Testis (tissue), 3 donors: Measurements from ENCODE around the gene GFPT1. TPM values are rescaled to one million over a fixed set of nuclear protein-coding genes. Genes with fewer than 3 reads are reported as not detected.

Experiments
- DNase-seq: peaks from one replicate; pipeline ENCODE4 v3.0.0-alpha.2; 2019
- H3K27ac ChIP-seq, 2 donors: fragments of 200-600 bp; sonication (generic); one replicate each; pipeline ENCODE4 v1.5.1; 2019
- H3K27me3 ChIP-seq: fragments of 200-600 bp; sonication (generic); one replicate; pipeline ENCODE4 v1.5.1; 2019
- H3K36me3 ChIP-seq: fragments of 200-600 bp; sonication (generic); one replicate; pipeline ENCODE4 v1.5.1; 2017; ENCODE audit warnings: low read depth; ENCODE audit errors: missing control alignments
- H3K4me1 ChIP-seq: fragments of 200-600 bp; sonication (generic); one replicate; pipeline ENCODE4 v1.5.1; 2019
- H3K4me3 ChIP-seq, 2 donors: fragments of 200-600 bp; sonication (generic); one replicate each; pipeline ENCODE4 v1.5.1; 2017 to 2019
- H3K9me3 ChIP-seq: fragments of 200-600 bp; sonication (generic); one replicate; pipeline ENCODE4 v1.5.1; 2017
- CTCF ChIP-seq, 3 experiments: fragments of 450-650 bp in 2 of 3; fragments of 200-600 bp in 1 of 3; sonication (generic) in 1 of 3; IDR thresholded peaks; one replicate each; pipeline ENCODE4 v1.5.1; 2016 to 2019; ENCODE audit warnings: antibody characterized with exemption in 3 of 3, mild to moderate bottlenecking in 2 of 3, moderate library complexity in 1 of 3
- POLR2A ChIP-seq: fragments of 450-650 bp; IDR thresholded peaks from one replicate; pipeline ENCODE4 v1.6.1; 2017; ENCODE audit warnings: antibody characterized with exemption, mild to moderate bottlenecking, moderate library complexity
- WGBS, 2 donors: methylation state at CpG; one replicate each; pipeline ENCODE4 v1.1.5; 2018; 5-methylcytosine and 5-hydroxymethylcytosine counted together
- intact Hi-C: fragments of 100-400 bp; cut with DNase I; formaldehyde crosslinking; loops from one replicate; pipeline ENCODE4 v1.15.1; 2023; ENCODE audit warnings: low total_unique reads
- polyA plus RNA-seq: library from polyadenylated mRNA; stranded (reverse); fragments of 350-450 nt; fragmentation: Illumina TruSeq; extraction: RNeasy Lipid Tissue Mini Kit (QIAGEN cat#74804); gene quantifications from one replicate; pipeline ENCODE4 v1.2.3, GENCODE V29; 2014; ENCODE audit warnings: low read depth, low replicate concordance; ENCODE audit not compliant: insufficient read depth
- total RNA-seq, 2 donors: library from RNA; depleted of rRNA; stranded (reverse); fragments of >200 nt; gene quantifications; one replicate each; pipeline ENCODE4 v1.2.3, GENCODE V29; 2016

Gene GFPT1
- total and polyA plus RNA-seq, 3 donors from 2014 or later: 25.6 to 74.3 (median 33.3) TPM

- Histone ChIP-seq H3K4me1 (peaks cover 8% of the 10 kb centered on the region), H3K27me3 (no peaks in the 10 kb centered on the region), H3K9me3 (no peaks in the 10 kb centered on the region), H3K4me3 (no peak overlapping the region), H3K27ac (no peak overlapping the region), H3K36me3 (no peaks in the 10 kb centered on the region)
- intact Hi-C loops: no loop called here
- no peak for TF ChIP-seq CTCF (IDR thresholded peaks at IDR 0.05)
- no peak for TF ChIP-seq POLR2A
- WGBS, 2 donors: 59 to 79% methylated on average over 1 of the region's 1 CpG
- no peak for DNase-seq
Observed at GRCh38 chr2:69381337-69381737, 5.7 kb downstream of the GFPT1 start.

GRCh38 chr2:69380072-69380917 lies 6.7 kb downstream of the GFPT1 start:
- no peaks in the 10 kb centered on the region for H3K27me3 ChIP-seq
- no peak overlapping the region for H3K27ac ChIP-seq
- 89 to 93% methylated on average over 12 of the region's 12 CpGs for WGBS, 2 donors
- no peaks in the 10 kb centered on the region for H3K36me3 ChIP-seq
- no peak overlapping the region for H3K4me3 ChIP-seq
- intact Hi-C loops: no loop called here
- H3K9me3 ChIP-seq: no peaks in the 10 kb centered on the region
- peaks cover 4% of the 10 kb centered on the region for H3K4me1 ChIP-seq
- no peak for TF ChIP-seq CTCF (IDR thresholded peaks at IDR 0.05)
- no peak for TF ChIP-seq POLR2A
- DNase-seq: no peak

- TF ChIP-seq POLR2A (no peak), CTCF (IDR thresholded peaks at IDR 0.05) (no peak)
- H3K4me3 ChIP-seq: no peak overlapping the region
- no peaks in the 10 kb centered on the region for H3K9me3 ChIP-seq
- DNase-seq: no peak
- 84 to 88% methylated on average over 6 of the region's 6 CpGs for WGBS, 2 donors
- no peaks in the 10 kb centered on the region for H3K27me3 ChIP-seq
- H3K27ac ChIP-seq: no peak overlapping the region
- intact Hi-C loops: no loop called here
- no peaks in the 10 kb centered on the region for H3K36me3 ChIP-seq
- H3K4me1 ChIP-seq: no peaks in the 10 kb centered on the region
Observed at GRCh38 chr2:69376403-69376802, 10.6 kb downstream of the GFPT1 start.

- intact Hi-C loops: no loop called here
- no peaks in the 10 kb centered on the region for H3K4me1 ChIP-seq
- H3K4me3 ChIP-seq: no peak overlapping the region
- TF ChIP-seq CTCF (IDR thresholded peaks at IDR 0.05): peak in 1 of 3 experiments; percentile 47
- TF ChIP-seq POLR2A: no peak
- no peaks in the 10 kb centered on the region for H3K36me3 ChIP-seq
- H3K27ac ChIP-seq: no peak overlapping the region
- H3K27me3 ChIP-seq: no peaks in the 10 kb centered on the region
- no peaks in the 10 kb centered on the region for H3K9me3 ChIP-seq
- DNase-seq: no peak
- 73 to 80% methylated on average over 8 of the region's 8 CpGs for WGBS, 2 donors
Observed at GRCh38 chr2:69375494-69376353, 11.3 kb downstream of the GFPT1 start.
